ENCODE measurements around the gene AMMECR1. TPM values are rescaled to one million over a fixed set of nuclear protein-coding genes. Genes with fewer than 3 reads are reported as not detected.

Gene AMMECR1
- total and polyA plus RNA-seq, 2 of the 8 experiments (the other 6 are each of a cell fraction or from before 2014, with no cell fraction given): 10.2 to 21.2 TPM

DNA sequence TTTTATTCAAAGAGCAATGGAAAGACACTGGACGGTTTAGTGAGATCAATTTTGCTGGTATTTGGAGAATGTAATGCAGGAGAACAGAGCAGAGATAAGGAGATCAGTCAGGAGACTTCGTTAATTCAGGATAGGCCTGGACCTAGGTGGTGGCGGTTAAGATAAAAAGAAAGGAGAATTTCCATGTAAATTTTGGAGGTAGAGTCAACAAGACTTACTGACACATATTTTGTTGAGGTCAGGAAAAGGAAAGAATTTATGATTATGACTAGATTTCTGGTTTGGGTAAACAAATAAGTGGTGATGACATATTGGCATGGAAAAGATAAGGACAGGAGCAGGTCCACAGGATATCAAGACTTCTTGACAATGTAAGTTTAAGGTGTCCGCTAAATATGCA, 8.8 kb upstream of the AMMECR1 start (continued):
- TF ChIP-seq KDM5A (IDR thresholded peaks at IDR 0.05; ENCODE audit: low read length): no peak
- TF ChIP-seq EZH2 (IDR thresholded peaks at IDR 0.05; ENCODE audit: low read depth, low read length, severe bottlenecking): no peak
- no peak for TF ChIP-seq GTF2F1 (IDR thresholded peaks at IDR 0.05; ENCODE audit: borderline replicate concordance, low read depth, low read length)
- TF ChIP-seq EGR1 (IDR thresholded peaks at IDR 0.05; ENCODE audit: borderline replicate concordance, low read depth, low read length): no peak
- TF ChIP-seq RXRA (IDR thresholded peaks at IDR 0.05; ENCODE audit: insufficient read depth, low read depth, low read length): no peak
